ELR (cell line): ENCODE results near the gene PRKCE.

Experiments
- DNase-seq: peaks from one replicate; pipeline ENCODE4 v3.0.0-alpha.2; 2015; ENCODE audit warnings: low read depth

PRKCE gene

DNA sequence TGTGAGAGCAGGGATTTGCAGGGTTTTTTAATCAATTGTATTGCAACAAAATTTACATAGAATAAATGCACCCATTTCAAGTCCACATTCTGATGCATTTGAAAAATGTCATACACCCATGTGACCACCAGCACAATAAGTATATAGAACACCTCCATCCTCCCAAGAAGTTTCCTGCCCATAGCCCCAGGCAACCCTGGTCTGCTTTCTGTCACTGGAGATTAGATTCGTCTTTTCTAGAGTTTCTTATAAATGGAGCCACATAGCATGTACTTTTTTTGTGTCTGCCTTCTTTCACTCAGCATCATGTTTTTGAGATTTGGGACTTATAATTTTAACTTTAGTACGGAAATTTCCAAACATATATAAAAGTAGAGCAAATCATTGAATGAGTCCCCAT lies 518.6 kb downstream of the PRKCE start:
- DNase-seq: no peak

DNA sequence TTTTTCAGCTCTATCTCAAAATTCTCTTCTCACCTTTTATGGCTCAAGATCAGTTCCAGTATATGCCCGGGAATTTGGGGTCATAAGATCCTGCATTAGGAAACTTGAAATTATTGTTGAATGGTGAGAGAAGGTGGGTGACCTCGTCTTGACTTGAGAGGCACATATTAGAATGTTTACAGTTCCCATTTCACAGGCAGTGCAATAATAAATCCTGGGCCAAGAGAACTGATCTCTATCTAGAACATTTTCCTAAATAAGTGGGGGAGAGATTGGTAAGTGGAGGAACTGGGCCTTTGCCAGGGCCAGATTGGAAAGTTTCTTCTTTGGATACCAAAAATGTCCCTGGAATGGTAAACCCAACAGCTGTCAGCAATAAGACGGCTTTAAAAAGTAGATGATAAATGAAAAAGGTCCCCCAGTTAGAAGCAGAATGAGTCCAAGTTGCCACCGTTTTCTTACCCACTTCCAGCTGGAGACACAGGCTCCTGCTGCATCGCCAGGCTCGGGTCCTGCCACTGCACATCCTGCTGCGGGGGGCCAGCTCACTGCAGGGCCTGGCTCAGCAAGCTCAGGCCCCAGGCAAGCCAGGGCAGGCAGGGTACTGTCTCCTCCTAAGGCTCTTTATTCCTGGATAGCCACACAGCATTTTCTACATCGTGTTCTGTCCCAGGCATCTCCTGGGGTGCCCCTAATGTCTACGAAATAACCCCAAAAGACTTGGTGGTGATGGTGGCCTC lies 519.3 kb downstream of the PRKCE start:
- DNase-seq: no peak

DNA sequence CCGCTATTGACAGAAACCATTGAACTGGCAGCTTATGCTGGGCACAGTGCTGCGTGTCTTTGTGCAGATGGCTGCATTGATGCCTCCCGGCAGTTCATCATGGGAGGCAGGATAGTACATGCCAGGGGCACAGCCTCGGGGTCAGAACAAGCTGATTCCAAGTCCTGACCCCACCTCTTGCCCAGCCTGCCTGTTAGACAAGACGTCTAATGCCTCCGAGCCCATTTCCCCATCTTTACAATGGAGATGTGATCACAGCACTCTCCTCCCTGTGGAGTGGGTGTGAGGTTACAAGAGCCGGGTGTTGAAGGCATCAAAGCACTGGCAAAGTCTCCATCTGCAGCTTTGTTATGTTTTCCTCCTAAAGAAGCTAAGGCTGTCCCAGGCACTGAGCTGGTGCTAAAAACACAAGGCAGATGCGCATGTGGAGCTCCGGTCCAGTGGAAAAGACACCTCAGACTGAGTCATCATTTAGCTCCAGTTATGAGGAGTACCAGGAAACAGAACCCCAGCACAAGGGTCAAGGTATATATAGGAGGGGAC lies 520.0 kb downstream of the PRKCE start:
- DNase-seq: peak; percentile 95

DNA sequence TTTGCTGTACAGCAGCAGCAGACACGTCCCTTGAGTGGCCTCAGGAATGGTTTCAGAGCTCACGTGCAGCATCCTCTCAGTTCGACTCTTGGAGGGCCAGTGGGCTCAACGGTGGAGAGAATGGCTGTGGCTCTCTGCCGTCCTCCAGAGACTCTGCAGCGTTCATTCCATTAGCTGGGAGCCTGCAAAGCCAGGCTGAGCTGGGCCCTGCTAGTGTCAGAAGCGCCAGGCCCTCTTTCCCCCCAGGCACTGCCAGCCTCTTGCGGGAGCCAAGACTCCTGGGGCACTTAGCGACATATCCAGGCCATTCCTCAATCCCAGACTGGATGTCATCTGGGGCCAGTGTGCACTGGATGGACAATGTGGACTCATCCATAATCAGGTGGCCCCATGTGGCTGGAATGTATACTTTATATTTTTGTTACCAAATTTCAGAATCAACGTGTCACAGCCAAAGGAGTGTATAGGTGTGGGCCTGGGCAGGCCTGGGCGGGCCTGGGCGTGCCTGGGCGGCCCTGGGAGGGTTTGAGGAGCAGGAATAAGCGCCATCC lies 520.6 kb downstream of the PRKCE start:
- peak; percentile 32 for DNase-seq

DNA sequence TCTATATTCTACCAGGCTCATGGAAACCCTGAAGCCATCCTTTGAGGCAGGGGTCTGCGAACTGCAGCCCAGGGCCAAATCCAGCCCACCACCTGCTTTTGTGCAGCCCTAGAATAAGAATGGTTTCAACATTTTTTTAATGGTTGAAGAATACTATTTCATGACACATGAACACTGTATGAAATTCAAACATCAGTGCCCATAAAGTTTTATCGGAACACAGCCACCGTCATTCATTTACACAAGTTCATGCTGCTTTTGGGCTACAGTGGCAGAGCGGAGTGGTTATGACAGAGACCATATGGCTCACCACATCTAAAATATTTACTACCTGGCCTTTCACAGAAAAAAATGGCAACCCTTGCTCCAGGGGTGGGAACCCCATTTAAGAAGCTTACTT lies 521.6 kb downstream of the PRKCE start:
- no peak for DNase-seq

DNA sequence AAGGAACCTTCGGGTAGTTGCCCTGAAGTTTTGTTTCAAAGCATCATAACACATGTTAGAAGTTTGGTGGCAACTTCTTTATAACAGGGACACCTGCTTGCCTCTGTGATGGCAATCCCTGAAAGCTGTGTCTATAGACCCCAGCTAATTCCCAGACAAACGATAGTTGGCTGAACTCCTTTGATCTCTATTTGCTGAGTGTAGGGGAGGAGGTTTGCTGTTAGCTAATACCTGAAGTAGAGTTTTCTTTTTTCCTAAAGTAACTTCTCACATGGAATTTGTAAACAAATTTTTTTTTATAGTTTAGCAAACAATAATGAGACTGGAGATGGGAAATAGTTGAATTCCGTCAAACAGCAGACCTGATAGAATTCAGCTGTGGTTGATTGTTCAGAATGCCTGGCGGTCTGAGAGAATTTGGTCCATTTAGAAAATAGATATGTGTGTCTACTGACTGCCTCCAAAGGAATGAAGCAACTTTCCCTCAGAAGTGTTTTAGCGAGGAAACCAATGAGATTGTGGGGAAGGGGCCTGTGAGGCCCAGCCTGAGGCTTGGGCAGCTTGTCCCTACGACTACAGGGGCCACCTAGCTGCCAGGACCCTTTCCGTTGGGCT lies 522.3 kb downstream of the PRKCE start:
- no peak for DNase-seq

DNA sequence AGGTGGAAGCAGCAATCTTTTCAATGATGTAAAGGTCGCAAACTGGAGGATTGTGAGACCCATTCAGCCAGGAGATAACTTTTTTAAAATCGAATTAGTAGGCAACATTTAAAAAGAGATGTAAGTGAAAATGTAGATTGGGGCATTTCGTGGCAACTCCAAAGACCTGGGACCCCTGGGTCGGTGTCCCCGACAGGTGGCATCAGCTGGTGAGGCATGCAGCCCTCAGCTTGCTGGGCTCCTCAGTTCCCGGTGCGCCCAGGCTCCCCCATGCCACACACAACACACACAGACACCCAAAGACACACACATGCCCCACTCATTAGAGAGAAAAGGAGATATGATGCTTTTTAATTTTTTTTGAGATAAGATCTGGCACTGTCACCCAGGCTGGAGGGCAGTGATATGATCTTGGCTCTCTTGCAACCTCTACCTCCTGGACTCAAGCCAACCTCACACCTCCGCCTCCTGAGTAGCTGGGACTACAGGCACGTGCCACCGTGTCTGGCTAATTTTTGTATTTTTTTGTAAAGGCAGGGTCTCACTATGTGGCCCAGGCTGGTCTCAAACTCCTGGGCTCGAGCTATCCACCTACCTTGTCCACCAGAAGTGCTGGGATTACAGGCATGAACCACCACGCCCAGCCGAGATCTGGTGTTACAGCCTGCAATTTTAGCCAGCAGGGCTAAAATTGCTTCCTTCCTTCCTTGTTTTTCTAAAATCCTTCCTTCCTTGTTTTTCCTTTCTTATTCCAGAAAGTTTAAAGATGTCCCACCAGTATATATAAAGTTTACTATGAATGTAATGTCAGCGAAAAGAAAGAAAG lies 523.1 kb downstream of the PRKCE start:
- DNase-seq: no peak

DNA sequence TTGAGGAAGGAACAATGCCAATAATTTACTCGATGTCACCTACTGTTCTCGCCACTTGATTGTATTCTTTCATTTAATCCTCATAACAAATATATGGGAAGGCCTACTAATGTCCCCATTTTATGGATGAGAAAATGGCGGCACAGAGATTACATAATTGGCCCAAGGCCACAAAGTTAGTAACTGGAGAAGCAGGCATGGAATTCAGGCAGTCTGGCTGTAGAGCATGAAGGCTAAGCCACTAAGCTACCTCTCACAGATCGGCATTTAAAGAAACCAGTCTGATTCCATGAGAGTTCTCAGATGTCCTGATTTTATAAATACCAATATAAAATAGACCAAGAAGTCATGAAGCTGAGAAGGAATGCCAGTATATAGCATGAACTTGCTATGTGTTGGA lies 523.9 kb downstream of the PRKCE start:
- DNase-seq: peak; percentile 61

DNA sequence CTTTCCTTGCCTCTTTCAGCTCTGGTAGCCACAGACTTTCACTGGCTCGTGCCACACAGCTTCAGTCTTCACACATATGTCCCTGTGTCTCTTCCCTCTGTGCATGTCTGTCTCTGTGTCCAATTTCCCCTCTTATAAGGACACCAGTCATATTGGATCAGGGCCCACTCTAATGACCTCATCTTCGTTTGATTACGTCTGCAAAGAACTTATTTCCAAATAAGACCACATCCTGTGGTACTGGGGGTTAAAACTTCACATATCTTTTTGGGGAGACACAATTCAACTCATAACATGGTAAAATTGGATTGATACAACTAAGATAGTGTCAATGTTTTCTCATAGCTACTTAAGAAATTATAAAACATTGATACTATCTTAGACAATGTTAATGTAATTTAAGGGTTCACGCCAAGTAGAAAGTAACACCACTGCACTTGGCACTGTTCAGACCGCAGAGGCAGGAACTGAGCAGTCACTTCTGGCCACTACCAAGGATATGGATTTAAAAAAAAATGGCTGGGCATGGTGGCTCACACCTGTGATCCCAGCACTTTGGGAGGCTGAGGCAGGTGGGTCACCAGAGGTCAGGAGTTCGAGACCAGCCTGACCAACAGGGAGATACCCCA lies 526.1 kb downstream of the PRKCE start:
- DNase-seq: peak; percentile 45

DNA sequence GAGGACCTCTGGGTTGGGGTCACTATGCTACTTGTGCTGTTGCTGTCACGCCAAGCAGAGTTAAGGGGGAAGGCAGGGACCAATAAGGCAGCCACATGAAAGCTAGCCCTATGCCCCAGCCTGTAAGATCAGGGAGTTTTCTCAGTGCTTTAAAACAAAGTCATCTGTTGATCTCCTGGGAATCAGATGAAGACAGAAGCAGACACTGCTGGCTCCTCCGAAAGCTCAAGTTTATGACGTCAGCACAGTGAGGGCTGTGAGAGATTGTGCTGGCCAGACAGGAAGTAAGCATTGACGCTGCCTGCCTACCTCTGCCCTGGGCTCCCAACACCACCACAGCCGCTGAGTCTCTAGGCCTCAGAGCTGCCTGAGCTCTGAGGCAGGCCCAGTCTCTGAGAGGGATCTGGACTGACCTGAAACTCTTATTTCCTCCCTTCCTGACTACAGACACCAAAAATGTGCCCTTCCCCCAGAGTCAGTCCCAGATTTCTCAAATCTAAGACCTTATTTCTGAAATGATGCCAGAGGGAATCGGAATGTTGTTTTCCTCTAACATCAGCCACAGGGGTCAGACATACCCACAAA lies 527.7 kb downstream of the PRKCE start:
- DNase-seq: peak; percentile 92

DNA sequence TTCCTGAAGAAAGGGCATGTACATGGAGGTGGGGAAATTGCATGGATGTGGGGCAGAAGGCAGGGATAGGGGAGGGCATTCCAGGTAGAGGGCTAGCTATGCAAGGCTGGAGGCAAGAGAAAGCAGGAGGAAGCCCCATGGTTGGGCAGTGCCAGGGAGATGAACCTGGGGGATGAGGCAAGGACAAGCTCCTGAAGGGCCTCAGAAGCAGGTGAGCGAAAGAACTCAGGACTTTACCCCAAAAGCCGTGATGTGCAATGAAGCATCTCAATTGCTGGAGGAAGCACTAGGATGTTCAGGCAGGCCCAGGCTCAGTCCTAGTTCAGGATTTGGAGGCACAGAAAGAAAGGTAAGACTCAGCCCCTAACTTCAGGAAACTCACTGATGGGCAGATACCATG lies 528.7 kb downstream of the PRKCE start:
- DNase-seq: no peak

DNA sequence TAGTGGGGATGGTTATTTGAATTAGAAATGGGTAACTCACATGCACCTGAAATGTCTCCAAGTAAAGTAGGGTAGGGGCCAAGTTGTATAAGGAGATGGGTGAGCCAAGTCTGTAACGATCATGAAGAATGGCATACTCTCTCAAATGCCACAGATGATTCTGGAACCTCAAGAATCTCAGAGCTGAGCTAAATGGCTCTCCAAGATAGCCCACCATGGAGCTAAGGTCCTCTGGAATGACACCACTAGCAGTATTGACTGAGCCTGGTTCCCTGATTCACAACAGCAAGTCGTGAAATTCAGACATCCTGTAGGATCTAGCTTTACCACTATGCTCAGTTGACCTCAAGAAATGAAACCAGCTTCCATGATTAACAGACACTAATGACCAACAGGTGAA lies 529.8 kb downstream of the PRKCE start:
- DNase-seq: no peak

DNA sequence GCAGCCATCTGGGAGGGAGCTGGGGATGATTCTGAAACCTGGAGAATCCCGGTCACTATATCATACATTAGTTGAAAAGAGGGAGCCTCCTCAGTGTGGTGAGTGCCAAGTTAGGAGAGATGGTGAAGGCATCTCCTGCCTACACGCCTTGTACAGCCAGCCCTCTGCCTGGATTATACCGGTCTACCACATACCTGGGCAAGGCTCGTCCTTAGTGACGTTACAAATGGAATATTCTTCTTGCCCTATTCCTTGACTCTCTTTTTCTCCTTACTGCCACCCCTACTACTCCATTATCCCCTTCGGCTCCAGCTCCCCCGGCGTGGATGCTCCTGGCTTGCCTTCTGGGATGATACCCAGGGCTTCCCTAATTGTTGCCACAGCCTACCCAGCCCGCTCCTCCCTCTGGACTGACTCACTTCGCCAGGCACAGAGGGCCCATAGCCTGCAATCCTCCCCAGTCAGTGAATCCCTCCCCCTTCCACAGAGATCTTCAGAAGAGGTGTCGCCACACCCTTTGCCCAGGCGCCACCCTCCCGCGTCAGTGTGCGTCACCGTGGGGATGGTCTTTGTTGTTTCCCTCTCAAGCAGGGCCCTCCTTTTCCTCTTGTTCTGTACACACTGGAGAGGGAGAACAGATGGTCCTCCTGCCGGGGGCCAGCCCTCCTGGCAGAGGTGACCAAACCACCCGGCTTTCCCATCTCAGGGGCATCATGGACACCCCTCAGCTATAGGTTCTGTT lies 530.5 kb downstream of the PRKCE start:
- DNase-seq: no peak

DNA sequence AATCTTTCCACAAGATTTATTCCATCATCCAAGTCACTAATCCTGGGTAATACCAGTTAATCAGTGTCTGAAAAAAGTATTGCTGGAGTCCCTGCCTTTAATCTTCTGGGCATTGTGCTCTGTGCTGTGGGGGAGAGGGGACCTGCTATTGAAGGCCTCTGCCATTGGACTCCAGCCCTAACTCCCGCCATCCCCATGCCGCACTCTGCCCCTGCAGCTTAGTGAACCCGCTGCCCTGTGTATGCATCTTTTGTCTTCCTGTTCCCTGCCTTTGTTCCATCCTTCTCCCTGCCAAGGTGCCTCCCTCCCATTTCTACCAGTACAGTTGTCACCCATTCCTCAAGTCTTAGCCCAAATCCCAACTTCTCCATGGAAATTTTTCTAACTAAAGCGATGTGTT lies 532.0 kb downstream of the PRKCE start:
- no peak for DNase-seq

DNA sequence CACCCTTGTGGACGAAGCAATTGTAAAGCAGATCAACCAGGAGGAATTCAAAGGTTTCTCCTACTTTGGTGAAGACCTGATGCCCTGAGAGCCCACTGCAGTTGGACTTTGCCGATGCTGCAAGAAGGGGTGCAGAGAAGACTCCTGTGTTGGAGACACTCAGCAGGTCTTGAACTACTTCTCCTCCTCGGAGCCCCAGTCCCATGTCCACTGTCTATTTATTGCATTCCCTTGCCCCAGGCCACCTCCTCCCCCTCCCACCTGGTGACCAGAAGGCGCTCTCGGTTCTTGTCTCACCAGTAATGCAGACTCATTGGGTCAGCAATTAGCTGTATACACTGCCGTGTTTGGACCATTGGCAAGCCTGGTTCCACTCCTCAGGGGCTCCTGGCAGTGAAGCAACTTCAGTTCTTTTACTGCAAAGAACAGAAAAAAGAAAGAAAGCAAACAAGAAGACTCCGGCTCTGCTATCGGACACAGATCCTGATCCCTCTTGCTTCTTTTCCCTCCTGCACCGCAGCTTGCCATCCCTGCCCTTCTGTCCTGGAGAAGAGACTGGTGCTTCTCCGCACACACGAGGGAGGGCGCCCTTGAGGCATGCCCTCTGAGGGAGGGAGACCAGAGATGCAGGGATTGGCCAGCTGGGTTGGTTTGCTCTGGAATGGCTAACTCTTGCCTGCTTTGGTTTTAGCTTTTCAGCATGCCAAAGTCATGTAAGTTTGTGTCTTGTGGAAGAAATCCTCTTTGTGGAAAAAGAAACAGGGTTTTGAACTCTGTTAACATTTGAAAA lies 533.5 kb downstream of the PRKCE start:
- DNase-seq: no peak

DNA sequence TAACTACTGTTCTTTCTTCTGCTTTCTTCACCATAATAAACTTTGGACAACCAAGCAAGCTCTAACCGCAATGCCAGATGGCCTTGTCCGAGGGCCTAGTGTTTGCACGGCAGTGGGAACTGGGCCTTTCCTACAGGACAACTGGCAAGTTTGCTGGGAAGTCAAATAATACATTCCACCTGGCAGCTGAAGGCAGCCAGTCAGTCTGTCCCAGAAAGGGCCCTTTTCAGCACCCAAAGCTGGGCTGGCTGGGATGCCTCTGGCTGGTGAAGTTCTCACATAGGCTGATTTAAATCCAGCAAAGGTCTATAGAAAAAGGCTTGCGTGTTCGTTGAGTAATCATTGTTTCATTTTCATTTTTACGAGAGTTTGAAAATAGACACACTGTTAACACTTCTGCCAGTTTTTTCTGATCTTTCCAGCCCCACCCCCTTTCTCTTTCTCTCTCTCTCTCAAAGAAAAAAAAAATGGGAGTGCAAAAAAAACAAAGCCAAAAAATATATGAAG lies 535.7 kb downstream of the PRKCE start:
- peak; percentile 67 for DNase-seq

DNA sequence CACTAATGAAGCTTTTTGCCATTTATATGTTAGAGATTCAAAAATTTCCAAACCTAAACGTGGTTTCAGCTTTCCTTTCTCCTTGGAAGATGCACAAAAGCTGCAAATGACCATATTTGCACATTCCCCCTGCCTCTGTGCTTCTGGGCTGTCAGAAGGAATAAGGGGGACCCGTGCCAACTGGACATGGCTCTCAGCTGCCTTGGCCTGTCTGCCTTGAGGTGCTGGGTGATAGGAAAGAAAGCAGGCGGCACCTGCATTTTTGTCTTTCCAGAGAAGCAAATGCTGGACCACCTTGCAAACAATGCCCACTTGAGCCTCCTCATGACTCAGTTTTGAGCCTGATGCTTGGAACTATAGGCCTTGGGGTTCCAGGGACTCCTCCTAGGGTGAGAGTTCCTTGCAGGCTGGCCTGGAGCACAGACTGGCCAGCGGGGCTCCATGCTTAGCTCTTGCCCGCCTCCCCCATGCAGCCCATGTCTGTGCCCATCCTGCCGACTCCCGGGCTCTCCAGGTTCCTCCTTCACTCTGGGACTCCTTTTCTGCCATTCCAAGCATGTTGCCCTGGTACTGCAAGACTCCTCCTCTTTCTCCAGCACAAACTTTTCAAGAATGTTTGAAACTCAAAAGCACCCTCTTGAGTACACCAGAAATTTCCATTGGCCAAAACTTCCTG lies 536.7 kb downstream of the PRKCE start:
- DNase-seq: no peak

DNA sequence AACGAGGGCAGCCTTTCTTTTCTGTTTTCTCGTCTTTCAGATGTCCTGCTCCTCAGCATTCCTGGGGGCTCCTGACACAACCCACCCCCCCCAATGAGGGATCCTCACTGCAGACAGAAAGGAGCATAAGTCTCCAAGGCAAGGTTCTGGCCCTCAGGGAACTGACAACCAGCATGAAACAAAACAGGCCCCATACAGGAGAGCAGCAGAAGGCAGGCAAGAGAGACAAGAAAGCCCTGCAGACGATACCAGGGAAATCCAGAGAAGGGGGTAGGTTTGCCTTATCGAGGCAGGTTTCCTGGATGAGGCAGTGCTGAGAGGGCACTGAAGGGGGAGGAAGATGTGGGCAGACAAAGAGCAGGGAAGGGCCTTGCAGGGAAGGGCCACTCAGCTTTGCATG lies 541.9 kb downstream of the PRKCE start:
- no peak for DNase-seq

DNA sequence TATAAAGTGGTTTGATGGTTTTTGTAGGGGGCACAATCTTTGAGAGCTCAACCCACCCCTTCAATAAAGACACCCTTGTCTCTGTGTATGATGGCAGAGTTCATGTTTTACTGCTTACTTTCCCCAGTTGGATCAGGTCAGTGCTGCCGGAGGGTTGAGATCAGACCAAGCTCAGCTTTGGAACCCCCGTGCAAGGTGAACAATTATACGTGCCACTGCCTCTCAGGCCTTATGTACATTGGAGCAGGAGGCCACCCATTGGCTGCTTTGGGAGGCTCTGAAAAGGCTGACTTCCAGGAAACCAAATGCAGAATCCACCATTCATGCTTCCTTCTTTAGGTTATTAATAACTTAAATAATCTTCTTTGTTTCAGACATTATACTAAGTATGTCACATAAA lies 542.4 kb downstream of the PRKCE start:
- no peak for DNase-seq
